CD1c-positive myeloid dendritic cell (primary cell): ENCODE results near the gene GDF7.

ENCODE experiments used
- DNase-seq: peaks from one replicate; pipeline ENCODE4 v3.0.0-alpha.2; 2016; ENCODE audit errors: extremely low spot score

Gene GDF7

GRCh38 chr2:20629181-20629580 lies 37.8 kb upstream of the GDF7 start:
- no peak for DNase-seq

GRCh38 chr2:20629581-20630171 lies 37.3 kb upstream of the GDF7 start:
- no peak for DNase-seq

GRCh38 chr2:20630967-20631366 lies 36.0 kb upstream of the GDF7 start:
- no peak for DNase-seq

GRCh38 chr2:20631617-20632307 lies 35.2 kb upstream of the GDF7 start:
- no peak for DNase-seq

- DNase-seq = no peak
Observed at GRCh38 chr2:20632446-20632990, 34.4 kb upstream of the GDF7 start.

- no peak for DNase-seq
Observed at GRCh38 chr2:20633001-20633400, 33.9 kb upstream of the GDF7 start.

- no peak for DNase-seq
Observed at GRCh38 chr2:20633794-20634506, 33.0 kb upstream of the GDF7 start.

GRCh38 chr2:20634507-20635112 lies 32.3 kb upstream of the GDF7 start:
- DNase-seq = no peak

GRCh38 chr2:20635113-20635510 lies 31.8 kb upstream of the GDF7 start:
- no peak for DNase-seq

- DNase-seq = peak; percentile 58
Observed at GRCh38 chr2:20635675-20636584, 31.0 kb upstream of the GDF7 start.

GRCh38 chr2:20637147-20637546 lies 29.8 kb upstream of the GDF7 start:
- DNase-seq = no peak

GRCh38 chr2:20638014-20638413 lies 28.9 kb upstream of the GDF7 start:
- DNase-seq = no peak

- DNase-seq = no peak
Observed at GRCh38 chr2:20638646-20639430, 28.1 kb upstream of the GDF7 start.

- DNase-seq = no peak
Observed at GRCh38 chr2:20640411-20641122, 26.4 kb upstream of the GDF7 start.

GRCh38 chr2:20641123-20641985 lies 25.6 kb upstream of the GDF7 start:
- no peak for DNase-seq

GRCh38 chr2:20642055-20642971 lies 24.6 kb upstream of the GDF7 start:
- DNase-seq = peak; percentile 70

GRCh38 chr2:20643060-20643459 lies 23.9 kb upstream of the GDF7 start:
- DNase-seq = no peak

GRCh38 chr2:20643826-20644225 lies 23.1 kb upstream of the GDF7 start:
- no peak for DNase-seq
